GM23248 (cell line): ENCODE results near the gene DLG4.

ENCODE experiments used
- EZH2 ChIP-seq: fragments of 200-600 bp; sonication (generic); IDR thresholded peaks from 2 replicates; pipeline ENCODE4 v1.6.1; 2018; ENCODE audit warnings: antibody characterized with exemption, mild to moderate bottlenecking; ENCODE audit not compliant: insufficient read depth, poor library complexity, severe bottlenecking
- EZH2phosphoT487 ChIP-seq: fragments of 200-600 bp; sonication (generic); IDR thresholded peaks from 2 replicates; pipeline ENCODE4 v1.6.1; 2018; ENCODE audit warnings: antibody characterized with exemption, moderate library complexity, mild to moderate bottlenecking, low read depth; ENCODE audit not compliant: insufficient read depth

DNA sequence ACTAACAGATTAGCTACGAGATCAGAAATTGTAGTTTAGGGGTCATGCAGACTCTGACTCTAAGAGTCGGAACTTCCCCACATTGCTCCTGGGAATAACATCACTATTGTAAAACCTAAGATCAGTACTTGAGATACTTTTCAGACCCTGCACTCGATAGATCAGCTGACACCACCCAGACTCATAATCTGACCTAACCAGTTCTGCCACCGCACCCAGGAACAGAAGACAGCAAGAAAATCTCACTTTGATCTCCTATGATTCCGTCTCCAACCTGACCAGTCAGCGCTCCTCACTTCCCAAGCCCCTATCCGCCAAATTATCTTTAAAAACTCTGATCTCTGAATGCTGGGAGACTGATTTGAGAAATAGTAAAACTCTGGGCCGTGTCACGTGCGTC is 77.8 kb downstream of the DLG4 start:
- no peak for TF ChIP-seq EZH2phosphoT487
- no peak for TF ChIP-seq EZH2
